Activated T-helper 2 cell treated with anti-CD3 and anti-CD28 coated beads, Interferon-gamma antibody, Interleukin-2, Interleukin-4, amounts not matched to agents 10 μg/mL and 5 μg/mL and 100 μg/mL, durations not matched to agents 14 hours and 24 hours and 36 hours (primary cell): ENCODE results near the gene SAT1. TPM values are rescaled to one million over a fixed set of nuclear protein-coding genes. Genes with fewer than 3 reads are reported as not detected.
"Not testable (repeated sequence)": the region's sequence is repeated elsewhere in the genome, so short reads cannot be mapped to it uniquely, and the experiment has no call there.

ENCODE experiments used
- DNase-seq: peaks from one replicate; pipeline ENCODE4 v3.0.0; 2021; ENCODE audit warnings: low spot score
- H3K27ac Mint-ChIP-seq: one replicate; pipeline ENCODE4 v1.8.0; 2021; ENCODE audit warnings: mixed read lengths
- H3K27me3 Mint-ChIP-seq: one replicate; pipeline ENCODE4 v1.8.0; 2021; ENCODE audit warnings: low read depth, mixed read lengths
- H3K36me3 Mint-ChIP-seq: one replicate; pipeline ENCODE4 v1.8.0; 2021; ENCODE audit warnings: low read depth, mixed read lengths
- H3K4me1 Mint-ChIP-seq: one replicate; pipeline ENCODE4 v1.8.0; 2021; ENCODE audit warnings: low read depth, mixed read lengths
- H3K4me3 Mint-ChIP-seq: one replicate; pipeline ENCODE4 v1.8.0; 2021; ENCODE audit warnings: low read depth, mild to moderate bottlenecking, moderate library complexity, mixed read lengths
- H3K9me3 Mint-ChIP-seq: one replicate; pipeline ENCODE4 v1.8.0; 2021; ENCODE audit warnings: mixed read lengths
- intact Hi-C: fragments of 100-400 bp; cut with micrococcal nuclease; formaldehyde crosslinking; loops from one replicate; pipeline ENCODE4 v1.15.1; 2023
- total RNA-seq: library from RNA; stranded (reverse); gene quantifications from 2 replicates; pipeline ENCODE4 v1.2.3, GENCODE V29; 2022

The SAT1 gene
- total RNA-seq, 1 donor from 2014 or later = 76.7 TPM

GRCh38 chrX:23759821-23760220 is 23.2 kb upstream of the SAT1 start:
- no peak overlapping the region for H3K4me3 Mint-ChIP-seq
- no peaks in the 10 kb centered on the region for H3K36me3 Mint-ChIP-seq
- H3K9me3 Mint-ChIP-seq = no peaks in the 10 kb centered on the region
- intact Hi-C loops = no loop called here
- no peak overlapping the region for H3K27ac Mint-ChIP-seq
- H3K4me1 Mint-ChIP-seq = peaks cover 5% of the 10 kb centered on the region
- no peaks in the 10 kb centered on the region for H3K27me3 Mint-ChIP-seq
- no peak for DNase-seq

GRCh38 chrX:23764188-23764984 is 18.6 kb upstream of the SAT1 start:
- Mint-ChIP-seq H3K36me3 (no peaks in the 10 kb centered on the region), H3K9me3 (no peaks in the 10 kb centered on the region), H3K27ac (no peak overlapping the region), H3K4me3 (no peak overlapping the region), H3K4me1 (no peaks in the 10 kb centered on the region), H3K27me3 (no peaks in the 10 kb centered on the region)
- no peak for DNase-seq
- intact Hi-C loops = no loop called here

GRCh38 chrX:23765449-23765848 is 17.5 kb upstream of the SAT1 start:
- H3K4me1 Mint-ChIP-seq = no peaks in the 10 kb centered on the region
- H3K27ac Mint-ChIP-seq = no peak overlapping the region
- no peak overlapping the region for H3K4me3 Mint-ChIP-seq
- no peaks in the 10 kb centered on the region for H3K9me3 Mint-ChIP-seq
- no peaks in the 10 kb centered on the region for H3K27me3 Mint-ChIP-seq
- no peak for DNase-seq
- intact Hi-C loops = no loop called here
- no peaks in the 10 kb centered on the region for H3K36me3 Mint-ChIP-seq

- H3K4me3 Mint-ChIP-seq = no peak overlapping the region
- H3K9me3 Mint-ChIP-seq = no peaks in the 10 kb centered on the region
- no peak overlapping the region for H3K27ac Mint-ChIP-seq
- H3K4me1 Mint-ChIP-seq = no peaks in the 10 kb centered on the region
- DNase-seq = no peak
- no peaks in the 10 kb centered on the region for H3K27me3 Mint-ChIP-seq
- intact Hi-C loops = no loop called here
- H3K36me3 Mint-ChIP-seq = no peaks in the 10 kb centered on the region
These were observed 17.1 kb upstream of the SAT1 start for GRCh38 chrX:23765868-23766267.

GRCh38 chrX:23766650-23767551 is 16.1 kb upstream of the SAT1 start:
- H3K36me3 Mint-ChIP-seq = no peaks in the 10 kb centered on the region
- H3K27ac Mint-ChIP-seq = no peak overlapping the region
- H3K9me3 Mint-ChIP-seq = no peaks in the 10 kb centered on the region
- no peaks in the 10 kb centered on the region for H3K4me1 Mint-ChIP-seq
- H3K4me3 Mint-ChIP-seq = no peak overlapping the region
- H3K27me3 Mint-ChIP-seq = no peaks in the 10 kb centered on the region
- intact Hi-C loops = no loop called here
- DNase-seq = no peak

GRCh38 chrX:23770142-23770541 is 12.8 kb upstream of the SAT1 start:
- no peak for DNase-seq
- H3K36me3 Mint-ChIP-seq = no peaks in the 10 kb centered on the region
- peaks cover 10% of the 10 kb centered on the region for H3K4me1 Mint-ChIP-seq
- no peak overlapping the region for H3K27ac Mint-ChIP-seq
- H3K4me3 Mint-ChIP-seq = no peak overlapping the region
- H3K27me3 Mint-ChIP-seq = no peaks in the 10 kb centered on the region
- intact Hi-C loops = no loop called here
- no peaks in the 10 kb centered on the region for H3K9me3 Mint-ChIP-seq

GRCh38 chrX:23771086-23771485 is 11.9 kb upstream of the SAT1 start:
- intact Hi-C loops, H3K4me3 Mint-ChIP-seq, H3K36me3 Mint-ChIP-seq, H3K9me3 Mint-ChIP-seq, H3K4me1 Mint-ChIP-seq, H3K27ac Mint-ChIP-seq, H3K27me3 Mint-ChIP-seq, DNase-seq: not testable (repeated sequence)

- Mint-ChIP-seq H3K9me3 (no peaks in the 10 kb centered on the region), H3K27ac (peak overlapping the region; percentile 87), H3K36me3 (no peaks in the 10 kb centered on the region), H3K4me3 (peak overlapping the region; percentile 26), H3K27me3 (no peaks in the 10 kb centered on the region), H3K4me1 (peaks cover 10% of the 10 kb centered on the region)
- intact Hi-C loops = loop anchor here (1.0 to 2.0 kb wide), 2 partner anchors 8 to 111 kb away; no protein-coding TSS in a partner anchor
- DNase-seq = peak; percentile 35
These were observed 9.3 kb upstream of the SAT1 start for GRCh38 chrX:23773601-23774175.

- Mint-ChIP-seq H3K36me3 (no peaks in the 10 kb centered on the region), H3K27ac (no peak overlapping the region), H3K4me1 (peaks cover 13% of the 10 kb centered on the region), H3K4me3 (no peak overlapping the region), H3K9me3 (no peaks in the 10 kb centered on the region), H3K27me3 (no peaks in the 10 kb centered on the region)
- no peak for DNase-seq
- intact Hi-C loops = no loop called here
These were observed 6.6 kb upstream of the SAT1 start for GRCh38 chrX:23776363-23776762.

- Mint-ChIP-seq H3K4me1 (peaks cover 16% of the 10 kb centered on the region), H3K36me3 (peaks cover 3% of the 10 kb centered on the region), H3K27ac (no peak overlapping the region), H3K9me3 (no peaks in the 10 kb centered on the region), H3K27me3 (no peaks in the 10 kb centered on the region), H3K4me3 (no peak overlapping the region)
- intact Hi-C loops = no loop called here
- DNase-seq = no peak
These were observed 3.9 kb upstream of the SAT1 start for GRCh38 chrX:23779025-23779424.

- Mint-ChIP-seq H3K27ac (peak overlapping the region; percentile 96), H3K27me3 (no peaks in the 10 kb centered on the region), H3K36me3 (peaks cover 29% of the 10 kb centered on the region), H3K9me3 (no peaks in the 10 kb centered on the region), H3K4me3 (peak overlapping the region; percentile 90), H3K4me1 (peaks cover 31% of the 10 kb centered on the region)
- intact Hi-C loops = loop anchor here (1.0 to 5.0 kb wide), 4 partner anchors 26 to 370 kb away; partner anchors contain the start of genes ACOT9 and EIF2S3
- no peak for DNase-seq
These were observed 518 bp upstream of the SAT1 start for GRCh38 chrX:23782455-23782854.

- H3K36me3 Mint-ChIP-seq = peaks cover 29% of the 10 kb centered on the region
- H3K9me3 Mint-ChIP-seq = no peaks in the 10 kb centered on the region
These were observed 856 bp downstream of the SAT1 start for GRCh38 chrX:23783589-23784469.

More at GRCh38 chrX:23783589-23784469, 856 bp downstream of the SAT1 start:
- peaks cover 31% of the 10 kb centered on the region for H3K4me1 Mint-ChIP-seq
- H3K27me3 Mint-ChIP-seq = no peaks in the 10 kb centered on the region
- H3K27ac Mint-ChIP-seq = peak overlapping the region; percentile 86
- peak overlapping the region; percentile 90 for H3K4me3 Mint-ChIP-seq
- DNase-seq = peak; percentile 11
- intact Hi-C loops = loop anchor here (1.0 to 5.0 kb wide), 4 partner anchors 41 to 368 kb away; partner anchors contain the start of genes ACOT9, APOO and EIF2S3
